Measurements from ENCODE around the gene SLA2.

DNA sequence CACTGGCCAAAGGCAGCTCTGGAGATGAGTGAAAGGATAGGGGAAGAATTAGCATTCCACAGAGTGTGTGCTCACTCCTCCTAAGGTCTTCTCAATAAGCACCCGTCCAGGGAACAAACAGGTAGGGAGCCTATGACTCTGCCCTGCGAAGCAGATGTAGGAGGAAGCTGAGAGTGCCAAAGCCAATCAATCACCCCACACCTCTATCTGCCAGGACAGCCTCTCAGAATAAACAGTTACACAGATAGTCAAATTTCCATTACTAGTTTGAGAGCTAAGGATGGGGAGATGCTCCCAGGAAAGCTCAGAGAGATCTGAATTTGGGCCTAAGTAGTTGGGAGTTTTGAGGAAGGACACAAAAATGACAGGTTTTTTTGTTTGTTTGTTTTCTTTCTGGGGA, 40.5 kb upstream of the SLA2 start:
- TF ChIP-seq PPARA (CRISPR knock-in tag; IDR thresholded peaks at IDR 0.05; ENCODE audit: borderline replicate concordance) (no peak), ZFP3 (CRISPR knock-in tag; IDR thresholded peaks at IDR 0.05) (no peak), ZNF8 (CRISPR knock-in tag; IDR thresholded peaks at IDR 0.05) (no peak), ZFP30 (CRISPR knock-in tag; IDR thresholded peaks at IDR 0.05) (no peak), ISL1 (CRISPR knock-in tag; IDR thresholded peaks at IDR 0.05) (no peak), ZNF70 (CRISPR knock-in tag; IDR thresholded peaks at IDR 0.05) (no peak)
- TF ChIP-seq, protein P1, sequence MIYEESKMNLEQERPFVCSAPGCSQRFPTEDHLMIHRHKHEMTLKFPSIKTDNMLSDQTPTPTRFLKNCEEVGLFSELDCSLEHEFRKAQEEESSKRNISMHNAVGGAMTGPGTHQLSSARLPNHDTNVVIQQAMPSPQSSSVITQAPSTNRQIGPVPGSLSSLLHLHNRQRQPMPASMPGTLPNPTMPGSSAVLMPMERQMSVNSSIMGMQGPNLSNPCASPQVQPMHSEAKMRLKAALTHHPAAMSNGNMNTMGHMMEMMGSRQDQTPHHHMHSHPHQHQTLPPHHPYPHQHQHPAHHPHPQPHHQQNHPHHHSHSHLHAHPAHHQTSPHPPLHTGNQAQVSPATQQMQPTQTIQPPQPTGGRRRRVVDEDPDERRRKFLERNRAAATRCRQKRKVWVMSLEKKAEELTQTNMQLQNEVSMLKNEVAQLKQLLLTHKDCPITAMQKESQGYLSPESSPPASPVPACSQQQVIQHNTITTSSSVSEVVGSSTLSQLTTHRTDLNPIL (CRISPR knock-in tag; IDR thresholded peaks at IDR 0.05; ENCODE audit: low read depth): no peak
- TF ChIP-seq, protein P2, sequence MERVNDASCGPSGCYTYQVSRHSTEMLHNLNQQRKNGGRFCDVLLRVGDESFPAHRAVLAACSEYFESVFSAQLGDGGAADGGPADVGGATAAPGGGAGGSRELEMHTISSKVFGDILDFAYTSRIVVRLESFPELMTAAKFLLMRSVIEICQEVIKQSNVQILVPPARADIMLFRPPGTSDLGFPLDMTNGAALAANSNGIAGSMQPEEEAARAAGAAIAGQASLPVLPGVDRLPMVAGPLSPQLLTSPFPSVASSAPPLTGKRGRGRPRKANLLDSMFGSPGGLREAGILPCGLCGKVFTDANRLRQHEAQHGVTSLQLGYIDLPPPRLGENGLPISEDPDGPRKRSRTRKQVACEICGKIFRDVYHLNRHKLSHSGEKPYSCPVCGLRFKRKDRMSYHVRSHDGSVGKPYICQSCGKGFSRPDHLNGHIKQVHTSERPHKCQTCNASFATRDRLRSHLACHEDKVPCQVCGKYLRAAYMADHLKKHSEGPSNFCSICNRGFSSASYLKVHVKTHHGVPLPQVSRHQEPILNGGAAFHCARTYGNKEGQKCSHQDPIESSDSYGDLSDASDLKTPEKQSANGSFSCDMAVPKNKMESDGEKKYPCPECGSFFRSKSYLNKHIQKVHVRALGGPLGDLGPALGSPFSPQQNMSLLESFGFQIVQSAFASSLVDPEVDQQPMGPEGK (CRISPR knock-in tag; IDR thresholded peaks at IDR 0.05; ENCODE audit: borderline replicate concordance): no peak

All from SK-N-SH treated with all-trans-retinoic acid at 6 μM for 48 hours (cell line).